Muscle of leg (tissue), 11 donors: Measurements from ENCODE around the gene DEUP1. TPM values are rescaled to one million over a fixed set of nuclear protein-coding genes. Genes with fewer than 3 reads are reported as not detected.

Source experiments
- DNase-seq: peaks from one replicate; pipeline ENCODE4 v3.0.0; 2013
- H3K27ac ChIP-seq: one replicate; pipeline ENCODE4 v1.5.1; 2013; ENCODE audit warnings: mild to moderate bottlenecking, low read length, control low read depth
- H3K27me3 ChIP-seq: one replicate; pipeline ENCODE4 v1.6.1; 2013; ENCODE audit warnings: low read length; ENCODE audit not compliant: control insufficient read depth, insufficient read depth
- H3K36me3 ChIP-seq: one replicate; pipeline ENCODE4 v1.6.1; 2013; ENCODE audit warnings: low read length; ENCODE audit not compliant: control insufficient read depth, insufficient read depth
- H3K4me1 ChIP-seq: one replicate; pipeline ENCODE4 v1.6.1; 2013; ENCODE audit warnings: low read length; ENCODE audit not compliant: control insufficient read depth, insufficient read depth
- H3K4me3 ChIP-seq: one replicate; pipeline ENCODE4 v1.5.1; 2013; ENCODE audit warnings: low read length, control low read depth
- H3K9me3 ChIP-seq: replicated peaks from 2 replicates; pipeline ENCODE4 v1.6.1; 2013; ENCODE audit warnings: low read depth, low read length; ENCODE audit not compliant: control insufficient read depth
- WGBS: methylation state at CpG from one replicate; pipeline ENCODE4 v1.1.5; 2013; ENCODE audit warnings: missing lambda C conversion rate; ENCODE audit not compliant: insufficient coverage; 5-methylcytosine and 5-hydroxymethylcytosine counted together
- polyA plus RNA-seq, 8 donors: library from polyadenylated mRNA; unstranded; fragments of 120-200 nt; gene quantifications; one replicate each; pipeline versions ENCODE4 v1.2.1 to v1.2.3, GENCODE V29; 2013; ENCODE audit warnings: inconsistent platforms in 1 of 8, low replicate concordance in 1 of 8; ENCODE audit not compliant: insufficient read length in 8 of 8, insufficient read depth in 1 of 8
- total RNA-seq: library from RNA; stranded (reverse); fragments of 120-200 nt; gene quantifications from one replicate; pipeline ENCODE4 v1.2.4, GENCODE V29; 2013

Gene DEUP1
- total and polyA plus RNA-seq, 9 donors = 0.04 to 0.10 TPM; not detected in 7

GRCh38 chr11:93350835-93351234, 20.3 kb downstream of the DEUP1 start:
- no peak overlapping the region for H3K4me3 ChIP-seq
- H3K36me3 ChIP-seq = no peaks in the 10 kb centered on the region
- no peaks in the 10 kb centered on the region for H3K9me3 ChIP-seq
- no peak overlapping the region for H3K27ac ChIP-seq
- no peaks in the 10 kb centered on the region for H3K4me1 ChIP-seq
- H3K27me3 ChIP-seq = no peaks in the 10 kb centered on the region
- DNase-seq = no peak
- no CpG with 5 or more reads among the region's 6 CpGs for WGBS

- no peak for DNase-seq
- no peaks in the 10 kb centered on the region for H3K27me3 ChIP-seq
- no peaks in the 10 kb centered on the region for H3K9me3 ChIP-seq
- H3K27ac ChIP-seq = no peak overlapping the region
- no peak overlapping the region for H3K4me3 ChIP-seq
- no peaks in the 10 kb centered on the region for H3K36me3 ChIP-seq
- WGBS = no CpG with 5 or more reads among the region's 1 CpG
- no peaks in the 10 kb centered on the region for H3K4me1 ChIP-seq
Measured at GRCh38 chr11:93359396-93359795, 28.9 kb downstream of the DEUP1 start.

- Histone ChIP-seq H3K27me3 (no peaks in the 10 kb centered on the region), H3K9me3 (no peaks in the 10 kb centered on the region), H3K4me1 (no peaks in the 10 kb centered on the region), H3K27ac (no peak overlapping the region), H3K36me3 (no peaks in the 10 kb centered on the region), H3K4me3 (no peak overlapping the region)
- DNase-seq = no peak
Measured at GRCh38 chr11:93361435-93361834, 30.9 kb downstream of the DEUP1 start.

- Histone ChIP-seq H3K4me1 (no peaks in the 10 kb centered on the region), H3K36me3 (no peaks in the 10 kb centered on the region), H3K27ac (no peak overlapping the region), H3K9me3 (no peaks in the 10 kb centered on the region), H3K4me3 (no peak overlapping the region), H3K27me3 (no peaks in the 10 kb centered on the region)
- no peak for DNase-seq
- no CpG with 5 or more reads among the region's 2 CpGs for WGBS
Measured at GRCh38 chr11:93368022-93368421, 37.5 kb downstream of the DEUP1 start.

GRCh38 chr11:93370260-93370659, 39.7 kb downstream of the DEUP1 start:
- Histone ChIP-seq H3K27ac (no peak overlapping the region), H3K36me3 (no peaks in the 10 kb centered on the region), H3K27me3 (no peaks in the 10 kb centered on the region), H3K4me1 (no peaks in the 10 kb centered on the region), H3K4me3 (no peak overlapping the region), H3K9me3 (no peaks in the 10 kb centered on the region)
- no peak for DNase-seq
- WGBS = 60% methylated on average over 1 of the region's 2 CpGs

- Histone ChIP-seq H3K27ac (no peak overlapping the region), H3K4me1 (no peaks in the 10 kb centered on the region), H3K27me3 (no peaks in the 10 kb centered on the region), H3K4me3 (no peak overlapping the region), H3K9me3 (no peaks in the 10 kb centered on the region), H3K36me3 (no peaks in the 10 kb centered on the region)
- no peak for DNase-seq
Measured at GRCh38 chr11:93389737-93390136, 59.2 kb downstream of the DEUP1 start.

- Histone ChIP-seq H3K27ac (no peak overlapping the region), H3K4me1 (no peaks in the 10 kb centered on the region), H3K27me3 (no peaks in the 10 kb centered on the region), H3K4me3 (no peak overlapping the region), H3K9me3 (no peaks in the 10 kb centered on the region), H3K36me3 (no peaks in the 10 kb centered on the region)
- no CpG with 5 or more reads among the region's 3 CpGs for WGBS
- no peak for DNase-seq
Measured at GRCh38 chr11:93392867-93393266, 62.3 kb downstream of the DEUP1 start.

- no peak for DNase-seq
- H3K4me3 ChIP-seq = no peak overlapping the region
Measured at GRCh38 chr11:93393386-93393785, 62.8 kb downstream of the DEUP1 start.

GRCh38 chr11:93394488-93394887, 63.9 kb downstream of the DEUP1 start:
- Histone ChIP-seq H3K9me3 (no peaks in the 10 kb centered on the region), H3K27ac (no peak overlapping the region), H3K36me3 (no peaks in the 10 kb centered on the region), H3K27me3 (no peaks in the 10 kb centered on the region), H3K4me1 (no peaks in the 10 kb centered on the region), H3K4me3 (no peak overlapping the region)
- DNase-seq = no peak

More at GRCh38 chr11:93393386-93393785, 62.8 kb downstream of the DEUP1 start:
- Histone ChIP-seq H3K4me1 (no peaks in the 10 kb centered on the region), H3K36me3 (no peaks in the 10 kb centered on the region), H3K9me3 (no peaks in the 10 kb centered on the region), H3K27me3 (no peaks in the 10 kb centered on the region), H3K27ac (no peak overlapping the region)
- 59% methylated on average over 3 of the region's 4 CpGs for WGBS

GRCh38 chr11:93396316-93396715, 65.8 kb downstream of the DEUP1 start:
- Histone ChIP-seq H3K4me1 (no peaks in the 10 kb centered on the region), H3K27ac (no peak overlapping the region), H3K27me3 (no peaks in the 10 kb centered on the region), H3K36me3 (no peaks in the 10 kb centered on the region), H3K4me3 (no peak overlapping the region), H3K9me3 (no peaks in the 10 kb centered on the region)
- no CpG with 5 or more reads among the region's 3 CpGs for WGBS
- no peak for DNase-seq

- no CpG with 5 or more reads among the region's 3 CpGs for WGBS
Measured at GRCh38 chr11:93403930-93404329, 73.4 kb downstream of the DEUP1 start.

More at GRCh38 chr11:93403930-93404329, 73.4 kb downstream of the DEUP1 start:
- H3K36me3 ChIP-seq = no peaks in the 10 kb centered on the region
- no peaks in the 10 kb centered on the region for H3K9me3 ChIP-seq
- H3K4me3 ChIP-seq = no peak overlapping the region
- no peaks in the 10 kb centered on the region for H3K4me1 ChIP-seq
- no peak overlapping the region for H3K27ac ChIP-seq
- no peaks in the 10 kb centered on the region for H3K27me3 ChIP-seq
- DNase-seq = no peak
